GM18873 (cell line): ENCODE data around the gene LGSN.
"Not testable (repeated sequence)": the region's sequence is repeated elsewhere in the genome, so short reads cannot be mapped to it uniquely, and the experiment has no call there.

Experiments
- ATAC-seq: cut with Tn5 transposase; IDR thresholded peaks from one replicate; pipeline ENCODE4 v1.9.1; 2021; ENCODE audit warnings: mild to moderate bottlenecking, moderate library complexity, moderate number of reproducible peaks; ENCODE audit not compliant: unreplicated experiment, low FRiP score

The LGSN gene

DNA sequence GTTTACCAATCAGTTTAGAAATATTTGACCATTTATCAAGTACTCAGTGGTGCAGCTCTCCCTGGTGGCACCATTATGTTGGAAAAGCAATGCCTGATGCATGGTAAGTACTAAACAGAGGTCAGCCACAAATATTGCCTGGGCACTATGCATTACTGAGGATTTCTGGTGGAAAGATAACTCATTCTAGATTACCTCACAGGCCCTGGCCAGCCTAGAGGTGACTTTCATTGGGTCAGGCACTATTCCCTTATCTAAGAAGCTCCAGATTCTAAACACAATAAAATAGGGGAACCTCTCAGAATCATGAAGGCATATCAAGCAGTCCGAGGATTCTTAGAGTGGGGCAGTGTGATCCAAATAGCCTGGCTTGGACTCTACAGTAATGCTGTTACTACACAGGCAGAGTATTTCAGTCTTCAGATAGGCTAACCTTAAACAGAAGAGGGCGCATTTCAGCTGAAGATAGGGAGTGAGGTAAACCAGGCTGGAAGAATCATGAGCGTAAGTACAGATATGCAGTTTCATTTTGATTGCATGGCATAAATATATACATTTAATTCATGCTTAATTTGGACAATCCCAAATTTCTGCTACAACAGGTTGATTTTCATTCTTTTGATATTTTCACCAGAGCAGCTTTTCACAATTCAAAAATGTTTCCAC, 12.1 kb downstream of the LGSN start:
- peak; percentile 75 for ATAC-seq

DNA sequence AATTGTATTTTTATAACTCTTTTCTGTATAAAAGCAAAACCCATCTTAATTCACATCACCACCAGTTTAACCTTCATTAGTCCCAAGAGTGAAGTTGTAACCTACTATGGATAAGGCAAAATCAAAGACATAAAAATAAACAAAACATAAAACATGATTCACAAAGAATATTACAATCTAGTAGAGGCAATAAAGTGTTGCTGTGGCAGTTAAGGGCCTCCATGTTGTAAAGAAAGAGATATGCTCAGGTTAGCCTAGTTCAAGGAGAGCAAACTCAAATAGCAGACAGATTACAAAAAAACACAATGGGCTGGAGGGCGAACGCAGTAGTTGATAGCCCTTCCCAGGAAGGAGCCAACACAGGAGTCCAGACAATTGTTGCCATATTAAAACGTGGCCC, 13.4 kb downstream of the LGSN start:
- ATAC-seq = no peak

DNA sequence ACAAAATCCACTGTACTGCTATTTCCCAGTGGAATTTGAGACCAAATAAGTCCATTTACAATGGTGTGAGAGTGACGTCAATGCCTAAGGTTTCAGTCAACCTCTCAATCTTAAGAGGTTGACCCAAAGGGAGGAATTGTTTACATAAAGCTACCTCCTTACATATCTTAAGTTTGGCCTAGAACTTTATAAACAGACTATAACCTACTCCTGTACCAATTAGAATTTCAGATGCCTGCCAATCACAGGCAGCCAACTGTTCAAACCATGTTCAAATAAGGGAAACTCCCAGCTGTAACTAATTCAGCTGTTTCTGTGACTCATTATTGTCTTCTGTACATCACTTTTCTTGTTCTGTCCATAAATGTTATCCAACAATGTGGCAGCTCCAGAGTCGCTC, 14.5 kb downstream of the LGSN start:
- no peak for ATAC-seq

DNA sequence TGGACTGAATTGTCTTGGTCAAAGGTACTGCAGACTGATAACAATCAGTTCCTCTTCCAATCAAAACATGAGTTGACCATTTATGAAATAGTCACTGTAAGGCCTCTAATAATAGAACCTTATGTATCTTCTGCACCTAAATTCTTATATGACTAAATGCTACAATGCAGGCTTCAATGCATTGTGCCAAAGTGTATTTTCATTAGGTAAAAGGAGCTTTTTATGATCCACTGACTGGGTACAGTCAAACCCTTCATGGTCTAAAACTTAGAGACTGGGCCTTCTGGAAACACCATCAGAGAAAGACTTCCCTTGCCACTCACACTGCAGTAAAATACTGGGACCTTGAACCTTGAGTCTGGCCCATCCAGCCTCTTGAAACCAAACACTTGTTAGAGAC, 16.3 kb downstream of the LGSN start:
- no peak for ATAC-seq

DNA sequence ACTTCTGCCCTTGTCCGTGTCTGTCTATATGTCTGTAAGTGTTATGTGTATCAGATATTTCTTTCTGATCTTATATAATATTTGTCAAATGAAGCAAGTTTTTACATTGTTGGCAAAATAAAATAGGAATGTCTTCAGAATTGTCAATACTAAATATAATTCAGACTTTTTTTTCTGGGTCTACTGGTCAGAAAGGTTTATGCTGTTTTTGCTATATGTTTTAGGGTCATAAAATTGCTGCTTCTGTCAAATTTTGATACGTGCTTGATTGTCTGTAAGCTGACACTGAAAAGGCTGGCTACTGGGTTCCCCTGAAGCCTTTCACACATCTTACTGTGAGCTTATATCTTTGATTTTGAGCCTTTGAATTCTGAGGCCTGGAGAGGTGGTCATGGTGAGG, 20.1 kb downstream of the LGSN start:
- no peak for ATAC-seq

DNA sequence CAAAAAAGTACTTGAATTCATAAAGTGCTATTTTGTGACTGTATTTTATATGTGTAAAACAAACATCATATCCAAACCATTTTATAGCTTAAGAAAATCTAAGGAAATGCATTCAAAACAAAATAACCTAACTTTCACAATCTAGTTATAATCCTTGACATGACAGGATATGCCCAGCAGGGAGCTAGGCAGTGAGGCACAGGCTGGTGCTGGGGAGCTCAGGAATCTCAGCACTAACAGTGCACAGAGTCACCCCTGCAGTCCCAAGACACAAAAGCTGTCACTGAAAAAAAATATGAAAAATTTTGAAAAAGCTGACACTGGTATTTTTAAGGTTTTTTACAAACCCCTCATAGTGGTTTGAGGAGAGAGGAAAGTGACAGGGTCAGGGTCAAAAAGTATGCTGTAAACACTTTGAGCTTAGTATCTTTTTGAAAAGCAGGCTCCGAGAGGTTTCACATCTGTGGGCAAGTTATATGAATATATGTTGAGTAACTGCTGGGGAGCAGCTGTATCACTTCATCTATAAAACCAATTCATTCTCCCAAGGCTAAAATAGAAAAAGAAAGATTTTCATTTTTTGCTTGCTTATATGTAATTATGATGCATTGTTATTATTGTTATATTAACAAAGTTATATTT, 24.1 kb downstream of the LGSN start:
- no peak for ATAC-seq

DNA sequence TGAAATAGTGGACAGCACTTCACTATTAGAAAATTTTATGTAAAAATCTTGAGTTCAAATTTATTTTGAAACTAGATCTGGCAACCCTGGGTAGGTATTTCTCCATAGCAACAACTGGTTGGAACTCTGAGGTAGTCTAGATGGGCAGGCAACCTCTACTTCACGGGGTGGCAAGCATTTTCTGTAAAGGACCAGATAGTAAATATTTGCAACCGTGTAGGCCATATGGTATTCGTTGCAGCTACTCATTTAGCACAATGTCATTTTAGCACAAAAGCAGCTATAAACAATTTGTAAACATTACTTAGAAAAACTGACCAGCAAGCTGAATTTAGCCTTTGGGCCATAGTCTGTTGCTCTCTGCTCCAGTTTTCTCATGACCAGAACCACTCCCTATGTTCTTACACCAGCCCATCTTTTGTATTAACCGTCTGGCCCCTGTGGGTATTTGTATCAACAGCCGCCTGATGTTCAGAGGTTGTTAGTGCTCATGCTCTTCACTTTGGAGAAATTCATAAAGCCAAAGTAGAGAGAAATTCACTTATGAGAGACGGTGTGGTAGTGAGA, 29.2 kb downstream of the LGSN start:
- no peak for ATAC-seq

DNA sequence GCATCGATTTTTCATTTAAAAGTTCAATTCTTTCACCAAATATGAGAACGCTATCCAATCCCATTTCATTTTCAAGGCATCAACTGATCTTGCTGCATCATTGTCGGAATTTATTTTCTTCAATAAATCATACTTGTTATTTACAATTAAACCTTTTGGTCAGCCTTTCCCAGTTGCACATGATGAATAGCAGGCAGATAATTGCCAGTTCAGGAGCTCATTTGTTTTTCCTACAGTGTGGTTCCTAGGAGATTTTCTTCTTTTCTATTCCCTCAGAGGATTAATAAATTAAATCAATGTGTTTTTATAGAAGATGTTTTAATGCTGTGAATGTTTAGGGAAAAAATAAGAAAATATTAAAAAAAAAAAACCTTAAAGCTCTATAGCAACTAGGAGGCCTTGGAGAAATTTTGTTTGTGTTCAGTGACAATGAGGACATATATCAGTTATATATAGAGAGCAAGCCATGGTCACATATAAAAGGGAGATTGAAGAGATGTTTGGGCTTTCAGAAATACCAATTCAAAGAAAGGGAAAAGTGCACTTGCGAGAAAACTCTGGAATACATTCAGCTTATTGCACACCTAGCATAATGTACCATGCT, 30.4 kb downstream of the LGSN start:
- ATAC-seq = no peak

DNA sequence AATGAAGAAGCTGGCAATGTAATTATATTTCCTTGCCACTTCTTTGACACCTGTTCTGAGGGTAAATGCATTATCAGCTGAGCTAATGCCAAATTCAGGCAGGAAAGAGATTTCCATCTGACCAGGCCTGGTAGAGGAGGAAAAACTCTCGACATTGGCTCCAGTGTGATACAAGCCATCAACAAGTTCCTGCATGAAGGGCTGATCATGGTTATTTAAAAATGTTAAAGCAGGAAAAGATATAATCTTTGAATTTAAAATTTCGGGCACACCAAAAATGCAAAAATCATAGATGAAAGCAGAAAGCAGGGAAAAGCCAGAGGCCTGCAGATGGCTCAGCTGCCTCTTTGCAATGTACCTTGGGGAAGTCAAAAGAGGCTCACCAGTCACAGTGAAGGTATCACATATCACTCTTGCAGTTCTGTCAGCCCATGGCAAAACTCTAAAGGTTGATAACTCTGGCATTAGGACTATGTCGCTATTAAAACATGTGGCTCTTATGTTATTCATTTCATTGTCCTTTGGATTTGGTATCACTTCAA, 39.1 kb downstream of the LGSN start:
- ATAC-seq = no peak

DNA sequence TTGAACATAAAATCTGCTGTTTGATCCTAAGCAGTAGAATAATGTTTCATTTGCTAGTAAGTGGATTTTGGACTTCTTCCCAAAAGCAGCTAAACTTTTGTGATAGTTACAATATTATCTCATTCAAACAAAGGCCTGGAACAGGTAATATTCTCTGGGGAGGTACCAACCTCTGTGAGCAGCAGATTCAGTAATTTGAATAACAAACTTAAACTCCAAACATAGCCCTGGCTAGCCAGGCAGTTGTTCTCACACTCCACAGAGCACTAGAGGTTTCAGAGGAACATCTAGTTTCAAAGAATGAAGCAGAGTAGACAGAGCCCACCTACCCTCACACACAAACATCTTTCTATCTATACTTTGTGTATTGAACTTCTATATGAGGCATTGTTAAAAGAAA, 40.9 kb downstream of the LGSN start:
- ATAC-seq = no peak

DNA sequence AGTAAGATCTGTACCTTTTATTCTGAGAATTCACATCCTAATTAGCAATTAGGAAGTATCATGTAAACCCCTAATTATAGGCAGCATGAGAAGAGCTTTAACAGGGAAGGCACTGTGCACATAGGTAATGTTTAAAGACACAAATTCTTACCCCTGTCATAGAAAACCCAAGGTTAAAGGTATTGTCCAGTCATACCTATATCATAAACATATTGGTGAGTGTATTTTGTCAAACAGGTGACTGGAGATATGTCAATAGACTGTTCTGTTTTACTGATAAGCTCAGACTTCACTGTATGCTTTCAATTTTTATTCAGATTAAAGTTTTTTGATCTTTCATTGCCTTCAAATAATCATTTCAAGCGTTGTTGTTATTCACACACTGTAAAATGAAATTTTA, 43.8 kb downstream of the LGSN start:
- ATAC-seq = no peak

DNA sequence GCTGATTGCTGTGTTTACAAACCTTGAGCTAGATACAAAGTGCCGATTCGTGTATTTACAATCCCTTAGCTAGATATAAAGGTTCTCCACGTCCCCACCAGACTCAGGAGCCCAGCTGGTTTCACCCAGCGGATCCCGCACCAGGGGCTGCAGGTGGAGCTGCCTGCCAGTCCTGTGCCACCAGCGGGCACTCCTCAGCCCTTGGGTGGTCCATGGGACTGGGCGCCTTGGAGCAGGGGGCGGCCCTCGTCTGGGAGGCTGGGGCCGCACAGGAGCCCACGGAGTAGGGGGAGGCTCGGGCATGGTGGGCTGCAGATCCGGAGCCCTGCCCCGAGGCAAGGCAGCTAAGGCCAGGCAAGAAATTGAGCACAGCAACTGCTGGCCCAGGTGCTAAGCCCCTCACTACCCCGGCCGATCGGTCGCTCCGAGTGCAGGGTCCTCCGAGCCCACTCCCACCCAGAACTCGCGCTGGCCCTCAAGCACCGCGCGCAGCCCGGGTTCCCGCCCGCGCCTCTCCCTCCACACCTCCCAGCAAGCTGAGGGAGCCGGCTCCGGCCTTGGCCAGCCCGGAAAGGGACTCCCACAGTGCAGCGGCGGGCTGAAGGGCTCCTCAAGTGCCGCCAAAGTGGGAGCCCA, 44.9 kb downstream of the LGSN start:
- not testable (repeated sequence) for ATAC-seq

DNA sequence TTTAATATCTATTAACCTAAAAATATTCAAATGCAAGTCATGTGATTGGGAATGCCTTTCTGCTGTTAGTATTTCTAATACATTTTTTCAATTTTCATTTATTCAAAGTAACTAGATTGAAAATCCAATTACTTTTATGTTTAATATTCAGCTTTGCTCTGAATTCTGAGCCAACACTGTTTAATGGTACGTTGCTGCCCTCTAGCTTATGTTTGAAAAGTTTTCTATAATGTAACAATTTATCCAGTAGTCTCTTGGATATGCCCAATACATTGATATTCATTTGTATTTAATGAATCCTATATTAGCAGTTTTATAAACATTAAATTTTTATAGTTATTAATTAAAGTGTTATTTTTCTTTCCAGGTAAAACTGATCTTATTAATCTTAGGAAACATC, 47.4 kb downstream of the LGSN start:
- no peak for ATAC-seq

DNA sequence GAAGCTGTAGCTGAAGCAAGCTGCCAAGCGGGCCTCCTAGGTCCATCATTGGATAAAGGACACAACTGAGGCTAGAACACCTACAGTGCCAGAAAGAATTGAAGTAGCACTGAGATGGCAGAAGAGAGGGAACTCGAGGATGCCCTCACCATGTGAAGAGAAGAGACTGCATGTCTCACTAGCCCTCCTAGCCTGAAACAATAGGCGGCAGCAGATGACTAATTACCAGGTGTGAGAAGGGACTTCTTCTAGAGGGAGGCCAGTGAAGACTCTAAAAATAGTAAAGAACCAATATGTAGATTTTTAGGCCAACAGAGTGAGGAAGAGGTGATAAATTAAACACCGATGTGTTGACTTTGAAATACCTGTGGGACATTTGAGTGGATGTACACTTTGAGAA, 50.3 kb downstream of the LGSN start:
- no peak for ATAC-seq

DNA sequence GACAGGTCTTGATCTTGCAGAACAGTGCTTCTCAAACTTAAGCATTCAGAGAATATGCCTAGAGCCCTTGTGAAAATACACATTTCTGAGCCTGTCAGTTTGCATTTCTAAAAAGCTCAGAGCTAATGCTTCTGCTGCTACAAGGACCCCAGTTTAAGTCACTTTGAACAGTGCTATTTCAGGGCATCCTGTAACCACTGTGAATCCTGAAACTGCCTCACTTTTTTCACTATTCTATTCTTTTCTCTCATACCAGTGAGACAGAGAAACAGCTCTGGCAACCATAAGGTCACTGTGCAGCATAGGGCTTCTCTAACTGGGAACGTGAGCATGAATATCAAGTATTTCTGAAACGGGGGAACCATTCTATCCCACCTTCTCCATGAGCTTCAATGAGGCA, 51.2 kb downstream of the LGSN start:
- ATAC-seq = no peak

DNA sequence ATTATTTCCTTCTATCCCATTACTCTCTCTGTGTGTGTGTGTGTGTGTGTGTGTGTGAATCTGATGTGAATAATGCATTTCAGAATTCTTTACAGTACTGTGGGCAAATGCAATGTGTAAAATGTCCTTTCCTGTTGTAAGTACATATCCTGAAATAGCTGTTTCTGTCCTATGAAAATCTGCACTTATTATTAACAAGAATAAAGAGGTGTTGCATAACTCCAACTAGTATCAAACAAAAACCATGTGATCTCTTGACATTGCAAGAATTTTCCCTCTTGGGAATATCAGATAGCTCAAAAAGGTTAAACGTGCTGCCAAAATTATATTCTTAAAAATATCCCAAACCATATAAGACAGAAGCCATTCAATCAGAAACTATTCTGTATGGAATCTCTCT, 52.0 kb downstream of the LGSN start:
- ATAC-seq = no peak

DNA sequence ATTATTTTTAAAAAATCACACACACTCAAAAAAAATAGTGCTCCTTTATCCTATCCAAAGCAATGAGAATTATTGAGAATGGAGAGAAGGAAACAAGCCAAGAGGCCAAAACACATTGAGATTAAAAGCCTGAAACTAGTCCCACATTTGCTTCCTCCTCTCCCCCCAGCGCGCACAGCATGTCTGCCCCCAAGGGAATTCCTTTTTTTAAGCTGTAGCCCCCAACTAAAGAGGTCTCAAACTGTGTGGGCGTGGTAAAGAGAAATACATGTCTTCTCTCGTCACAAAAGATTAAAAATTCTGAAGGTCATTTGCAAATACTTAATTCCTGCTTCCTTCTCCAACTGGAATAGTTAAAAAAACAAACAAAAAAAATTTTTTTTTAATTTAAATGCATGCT, 52.7 kb downstream of the LGSN start:
- ATAC-seq = no peak

DNA sequence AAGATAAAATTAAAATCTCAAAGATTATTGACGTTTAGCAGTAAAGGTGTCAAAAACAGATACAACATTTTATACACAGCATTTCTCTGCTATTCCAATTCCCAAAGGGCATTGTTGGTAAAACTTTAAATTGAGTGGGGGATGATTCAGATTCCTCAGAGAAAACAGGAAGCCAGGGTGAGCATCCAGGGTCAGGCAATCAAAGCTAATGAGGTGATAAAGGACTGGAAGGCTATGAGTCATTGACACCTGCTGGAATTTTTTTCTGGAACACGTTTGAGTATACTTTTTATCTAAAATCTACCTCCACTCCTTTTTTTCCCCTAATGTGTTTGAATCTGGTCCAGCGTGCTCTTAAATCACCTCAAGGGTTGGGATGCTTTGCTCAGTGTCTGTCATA, 56.3 kb downstream of the LGSN start:
- no peak for ATAC-seq

DNA sequence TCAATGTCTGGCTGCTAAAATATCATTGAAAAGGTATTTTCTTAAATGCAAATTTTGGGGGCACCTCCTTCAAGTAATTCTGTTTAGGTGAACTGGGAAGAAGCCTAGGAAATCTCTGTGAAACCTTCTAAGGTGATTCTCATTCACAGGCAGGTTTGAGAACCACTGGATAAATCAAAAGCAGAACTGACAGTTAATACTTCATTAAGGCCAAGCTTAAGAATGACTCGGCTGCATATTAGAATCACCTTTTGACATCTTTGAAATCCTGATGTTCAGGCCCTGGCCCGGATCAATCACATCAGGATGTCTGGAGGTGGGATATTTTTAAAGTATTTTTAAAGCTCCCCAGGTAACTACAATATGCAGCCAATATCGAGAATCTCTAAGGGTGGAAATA, 58.0 kb downstream of the LGSN start:
- no peak for ATAC-seq

DNA sequence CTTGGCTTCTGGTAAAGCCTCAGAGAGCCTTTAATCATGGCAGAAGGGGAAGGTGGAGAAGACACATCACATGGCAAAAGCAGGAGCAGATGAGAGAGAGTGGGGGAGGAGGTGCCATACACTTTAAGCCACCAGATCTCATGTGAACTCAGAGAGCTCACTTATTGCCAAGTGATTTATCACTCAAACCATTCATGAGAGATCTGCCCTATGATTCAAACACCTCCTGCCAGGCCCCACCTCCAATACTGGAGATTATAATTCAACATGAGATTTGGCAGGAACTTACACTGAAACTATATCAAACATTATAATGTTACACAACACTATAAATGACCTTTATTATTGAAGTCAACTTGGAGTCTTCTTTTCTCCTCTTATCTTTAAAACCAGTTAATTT, 60.6 kb downstream of the LGSN start:
- no peak for ATAC-seq

DNA sequence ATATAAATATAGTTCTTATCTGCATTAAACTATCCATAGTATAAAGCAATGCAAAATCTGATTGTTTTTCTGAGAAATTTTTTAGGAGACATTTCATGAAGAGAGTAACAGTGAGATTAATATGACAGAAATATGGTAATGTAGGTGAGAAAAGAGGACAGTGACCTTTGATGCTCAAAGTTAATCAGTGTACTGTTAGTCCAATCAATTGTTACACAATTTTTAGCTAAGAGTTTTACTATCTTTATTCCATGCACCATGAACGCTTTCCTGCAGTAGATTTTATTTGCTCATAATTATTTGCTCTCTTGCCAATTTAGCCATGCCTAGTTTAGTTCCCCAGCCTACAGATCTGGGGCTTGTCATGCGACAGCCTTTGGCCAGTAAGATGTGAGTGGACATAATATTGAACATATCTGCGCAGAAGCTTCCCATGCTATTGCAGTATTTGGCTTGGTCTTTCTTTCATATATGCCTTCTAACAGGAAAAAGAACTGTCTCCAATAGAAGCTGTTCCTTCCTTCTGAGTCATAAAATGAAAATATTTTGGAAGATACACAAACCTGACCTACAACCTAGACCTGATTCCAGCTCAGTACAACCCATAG, 69.8 kb downstream of the LGSN start:
- ATAC-seq = no peak
